BE2C (cell line): ENCODE measurements around the gene GABBR2.

Experiments used
- DNase-seq: peaks from one replicate; pipeline ENCODE4 v3.0.0-alpha.2; 2020
- H3K27me3 ChIP-seq: fragments of 250-450 bp; sonication (Bioruptor Pico); 2 replicates; pipeline ENCODE4 v1.5.1; 2020; ENCODE audit warnings: mild to moderate bottlenecking
- H3K36me3 ChIP-seq: fragments of 250-450 bp; sonication (Bioruptor Pico); 2 replicates; pipeline ENCODE4 v1.5.1; 2020; ENCODE audit warnings: mild to moderate bottlenecking
- H3K4me1 ChIP-seq: fragments of 250-450 bp; sonication (Bioruptor Pico); 2 replicates; pipeline ENCODE4 v1.5.1; 2020
- H3K4me3 ChIP-seq: 2 replicates; pipeline ENCODE4 v1.5.1; 2011; ENCODE audit warnings: low read depth, low read length
- H3K9me3 ChIP-seq: fragments of 250-450 bp; sonication (Bioruptor Pico); 2 replicates; pipeline ENCODE4 v1.5.1; 2020
- CTCF ChIP-seq: IDR thresholded peaks from 2 replicates; pipeline ENCODE4 v1.5.1; 2012; ENCODE audit warnings: mild to moderate bottlenecking, low read depth, low read length

GABBR2 gene

DNA sequence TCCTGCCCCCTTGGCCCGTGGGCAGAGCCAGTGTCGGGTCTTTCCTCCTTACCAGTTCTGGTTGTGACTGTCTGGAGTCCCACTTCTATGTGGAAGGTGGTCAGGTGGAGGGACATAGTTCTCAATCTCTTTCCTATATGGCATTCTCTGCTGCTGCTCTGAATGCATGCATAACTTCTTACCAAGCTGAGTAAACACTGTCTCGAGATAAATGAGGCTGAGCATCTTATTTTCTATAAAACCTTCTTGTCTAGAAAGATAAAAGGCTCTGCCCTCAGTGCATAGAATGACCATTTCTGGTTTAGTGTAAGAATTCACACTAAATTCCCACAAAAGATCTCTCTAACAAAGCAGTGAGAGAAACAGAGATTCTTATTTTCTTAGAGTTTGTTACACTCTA is 347.1 kb downstream of the GABBR2 start:
- Histone ChIP-seq H3K36me3 (no peaks in the 10 kb centered on the region), H3K27me3 (peaks cover 5% of the 10 kb centered on the region; the same call in 1 of the 2 replicates), H3K9me3 (peaks cover 3% of the 10 kb centered on the region; the same call in 1 of the 2 replicates), H3K4me1 (no peaks in the 10 kb centered on the region), H3K4me3 (no peak overlapping the region)
- TF ChIP-seq CTCF, result no peak
- DNase-seq, result no peak

GRCh38 chr9:98360176-98360708 is 348.5 kb downstream of the GABBR2 start:
- no peak for DNase-seq
- H3K9me3 ChIP-seq, result peaks cover 1% of the 10 kb centered on the region; the same call in 1 of the 2 replicates
- peaks cover 5% of the 10 kb centered on the region; the same call in 1 of the 2 replicates for H3K27me3 ChIP-seq
- no peaks in the 10 kb centered on the region for H3K36me3 ChIP-seq
- H3K4me3 ChIP-seq, result no peak overlapping the region
- TF ChIP-seq CTCF, result no peak
- H3K4me1 ChIP-seq, result no peaks in the 10 kb centered on the region

DNA sequence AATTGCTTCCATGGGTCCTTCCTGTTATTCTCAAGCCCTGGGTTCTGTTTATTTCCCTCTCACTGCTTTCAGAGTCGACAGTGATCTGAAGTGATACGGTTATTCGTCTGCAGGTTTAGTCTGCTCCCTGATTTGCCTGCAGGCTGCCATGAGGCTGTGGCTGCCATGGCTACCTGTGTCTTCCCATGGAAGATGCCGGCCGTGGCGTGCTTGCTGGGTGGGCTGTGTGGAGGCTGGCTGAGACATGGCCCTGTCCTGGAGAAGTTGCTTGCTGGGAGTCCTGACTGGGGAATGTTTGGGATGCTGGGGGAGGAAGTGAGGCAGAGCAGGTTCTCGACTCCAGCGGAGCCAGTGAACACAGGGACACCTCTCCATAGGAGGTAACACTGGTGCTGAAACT is 349.2 kb downstream of the GABBR2 start:
- H3K27me3 ChIP-seq, result peaks cover 5% of the 10 kb centered on the region; the same call in 1 of the 2 replicates
- DNase-seq, result no peak
- no peaks in the 10 kb centered on the region for H3K9me3 ChIP-seq
- no peaks in the 10 kb centered on the region for H3K4me1 ChIP-seq
- no peaks in the 10 kb centered on the region for H3K36me3 ChIP-seq
- no peak for TF ChIP-seq CTCF
- no peak overlapping the region for H3K4me3 ChIP-seq

GRCh38 chr9:98357921-98358535 is 350.7 kb downstream of the GABBR2 start:
- no peak for TF ChIP-seq CTCF
- H3K4me1 ChIP-seq, result no peaks in the 10 kb centered on the region
- no peaks in the 10 kb centered on the region for H3K9me3 ChIP-seq
- peaks cover 5% of the 10 kb centered on the region; the same call in 1 of the 2 replicates for H3K27me3 ChIP-seq
- DNase-seq, result no peak
- H3K4me3 ChIP-seq, result no peak overlapping the region
- H3K36me3 ChIP-seq, result no peaks in the 10 kb centered on the region

GRCh38 chr9:98356953-98357690 is 351.6 kb downstream of the GABBR2 start:
- no peak for DNase-seq

More at GRCh38 chr9:98356953-98357690, 351.6 kb downstream of the GABBR2 start:
- Histone ChIP-seq H3K27me3 (0 out of 2 replicates have a peak, but pooled peaks cover 5% of the 10 kb centered on the region), H3K4me3 (no peak overlapping the region), H3K9me3 (no peaks in the 10 kb centered on the region), H3K36me3 (no peaks in the 10 kb centered on the region), H3K4me1 (no peaks in the 10 kb centered on the region)
- no peak for TF ChIP-seq CTCF
